RKO (cell line): ENCODE results near the gene PPP1R12A.

Source experiments
- DNase-seq: peaks from one replicate; pipeline ENCODE4 v3.0.0-alpha.2; 2016; ENCODE audit warnings: low spot score

The PPP1R12A gene

DNA sequence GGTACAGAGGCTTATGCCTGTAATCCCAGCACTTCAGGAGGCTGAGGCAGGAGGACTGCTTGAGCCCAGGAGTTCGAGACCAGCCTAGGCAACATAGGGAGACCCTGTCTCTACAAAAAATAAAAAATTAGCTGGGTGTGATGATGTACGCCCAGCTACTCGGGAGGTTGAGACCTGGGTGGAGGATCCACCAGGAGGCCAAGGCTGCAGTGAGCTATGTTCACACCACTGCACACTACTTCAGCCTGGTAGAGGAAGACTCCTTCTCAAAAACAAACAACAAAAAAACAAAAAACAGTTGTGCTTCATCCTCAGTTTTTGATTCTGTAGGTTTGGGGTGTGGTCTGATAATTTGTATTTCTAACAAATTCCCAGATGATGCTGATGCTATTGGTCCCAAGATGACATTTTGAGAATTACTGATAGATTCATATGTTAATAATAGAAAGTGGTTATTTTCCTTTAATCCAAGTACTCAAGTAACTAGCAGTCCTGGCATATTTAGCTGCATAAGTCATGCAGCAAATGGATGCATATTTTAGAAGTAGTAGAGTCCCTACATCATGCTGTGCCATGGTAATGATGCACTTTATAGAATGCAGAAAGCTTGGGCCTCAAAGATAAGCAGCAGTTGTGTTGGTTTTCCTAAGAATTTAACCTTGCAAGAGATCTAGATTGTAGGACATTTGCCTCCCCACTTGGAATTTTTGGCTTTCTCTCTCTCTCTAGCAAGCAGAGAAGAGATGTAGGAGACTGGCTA lies 168.0 kb downstream of the PPP1R12A start:
- DNase-seq = no peak

DNA sequence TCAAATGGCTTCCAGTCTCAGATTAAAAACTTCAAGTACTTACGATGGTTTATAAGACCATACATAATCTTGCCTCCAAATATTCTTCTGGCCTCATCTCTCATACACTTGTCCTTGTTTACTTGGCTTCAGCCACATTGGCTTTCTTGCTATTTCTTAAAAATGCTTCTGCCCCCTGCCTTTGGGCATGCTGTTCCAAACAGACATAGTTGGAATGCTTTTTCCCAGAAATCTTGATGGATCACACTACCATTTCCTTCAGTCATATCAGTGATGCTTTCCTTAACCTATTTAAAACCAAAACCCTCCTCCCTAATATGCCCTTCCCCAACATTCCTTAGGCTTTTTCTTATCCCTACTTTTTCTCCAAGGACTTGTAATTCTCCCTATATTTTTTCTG lies 169.7 kb downstream of the PPP1R12A start:
- DNase-seq = no peak

DNA sequence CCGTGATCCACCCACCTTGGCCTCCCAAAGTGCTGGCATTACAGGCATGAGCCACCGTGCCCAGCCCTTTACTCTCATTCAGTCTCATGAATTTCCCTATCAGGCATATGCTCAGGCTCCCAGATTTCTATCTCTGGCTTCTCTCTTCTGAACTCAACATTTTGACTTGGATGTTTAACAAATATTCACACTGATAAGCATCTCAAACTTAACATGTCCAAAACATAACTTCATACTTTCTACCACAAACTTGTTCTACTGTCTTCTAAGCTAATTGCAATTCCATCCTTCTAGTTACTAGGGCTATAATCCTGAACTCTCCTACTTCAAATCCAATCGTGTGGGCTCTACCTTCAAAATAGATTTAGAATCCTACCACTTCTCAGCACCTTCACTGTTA lies 170.3 kb downstream of the PPP1R12A start:
- no peak for DNase-seq

DNA sequence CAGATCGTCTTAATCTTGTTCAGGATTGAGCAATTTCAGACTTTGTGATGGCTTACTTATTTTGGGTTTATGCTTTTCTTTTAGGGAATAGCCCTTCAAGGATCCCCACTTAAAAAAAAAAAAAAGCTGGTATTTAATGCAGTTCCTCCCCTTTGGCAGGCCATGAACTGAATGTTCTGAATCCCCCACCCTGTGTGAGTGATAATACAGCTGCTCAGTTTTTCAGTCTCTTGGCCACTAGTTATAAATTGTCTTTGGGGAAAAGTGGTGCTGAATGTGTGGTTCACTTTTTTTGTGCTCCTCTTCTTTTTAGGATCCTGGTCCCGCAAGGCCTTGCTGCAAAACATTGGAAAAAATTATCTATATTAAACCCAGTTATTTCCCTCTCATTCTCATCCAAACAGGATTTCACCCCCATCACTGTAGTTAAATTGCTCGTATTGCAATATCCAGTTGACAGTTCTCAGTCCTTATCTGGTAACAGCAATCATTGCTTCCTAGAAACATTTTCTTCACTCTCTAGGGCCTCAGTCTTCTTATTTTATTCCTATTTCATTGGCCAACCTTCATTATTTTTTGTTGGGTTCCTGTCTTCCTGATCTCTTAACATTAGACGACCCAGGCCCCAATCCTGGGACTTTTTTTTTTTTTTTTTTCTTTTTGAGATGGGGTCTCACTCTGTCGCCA lies 171.0 kb downstream of the PPP1R12A start:
- DNase-seq = no peak

DNA sequence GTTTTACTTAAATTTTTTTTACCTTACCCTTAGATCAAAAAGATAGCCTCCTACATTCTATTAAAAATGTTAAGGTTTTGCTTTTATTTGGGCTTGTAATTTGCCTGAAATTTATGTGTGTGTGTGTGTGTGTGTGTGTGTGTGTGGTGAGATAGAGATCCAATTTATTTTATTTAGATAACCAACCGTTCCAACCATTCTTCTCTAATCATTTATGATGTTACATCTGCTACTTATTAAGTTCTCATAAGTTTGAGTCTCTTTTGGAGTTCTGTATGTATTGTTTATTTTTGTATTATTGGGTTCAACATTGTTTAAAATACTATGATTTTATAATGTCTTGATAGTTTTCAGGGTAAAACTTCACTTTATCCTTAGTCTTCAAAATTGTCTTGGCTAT lies 173.6 kb downstream of the PPP1R12A start:
- no peak for DNase-seq

DNA sequence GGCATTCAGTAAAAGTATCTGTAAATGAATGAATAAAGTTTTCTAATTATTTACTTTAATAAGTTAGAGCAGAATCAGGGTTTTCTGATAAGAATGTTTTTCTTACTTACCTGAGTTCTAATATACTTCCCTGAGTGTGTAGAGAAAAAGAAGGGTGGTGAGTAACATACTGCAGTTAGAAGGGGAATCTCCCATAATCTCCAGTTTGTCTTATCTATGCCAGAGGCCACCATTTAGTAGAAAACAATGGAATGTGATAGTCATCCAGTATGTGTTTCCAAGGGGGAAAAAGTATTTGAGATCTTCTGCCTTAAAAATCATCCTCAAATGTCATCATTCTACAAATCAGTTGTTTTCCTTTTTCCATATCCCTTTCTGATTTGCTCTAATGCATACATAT lies 187.6 kb downstream of the PPP1R12A start:
- no peak for DNase-seq

DNA sequence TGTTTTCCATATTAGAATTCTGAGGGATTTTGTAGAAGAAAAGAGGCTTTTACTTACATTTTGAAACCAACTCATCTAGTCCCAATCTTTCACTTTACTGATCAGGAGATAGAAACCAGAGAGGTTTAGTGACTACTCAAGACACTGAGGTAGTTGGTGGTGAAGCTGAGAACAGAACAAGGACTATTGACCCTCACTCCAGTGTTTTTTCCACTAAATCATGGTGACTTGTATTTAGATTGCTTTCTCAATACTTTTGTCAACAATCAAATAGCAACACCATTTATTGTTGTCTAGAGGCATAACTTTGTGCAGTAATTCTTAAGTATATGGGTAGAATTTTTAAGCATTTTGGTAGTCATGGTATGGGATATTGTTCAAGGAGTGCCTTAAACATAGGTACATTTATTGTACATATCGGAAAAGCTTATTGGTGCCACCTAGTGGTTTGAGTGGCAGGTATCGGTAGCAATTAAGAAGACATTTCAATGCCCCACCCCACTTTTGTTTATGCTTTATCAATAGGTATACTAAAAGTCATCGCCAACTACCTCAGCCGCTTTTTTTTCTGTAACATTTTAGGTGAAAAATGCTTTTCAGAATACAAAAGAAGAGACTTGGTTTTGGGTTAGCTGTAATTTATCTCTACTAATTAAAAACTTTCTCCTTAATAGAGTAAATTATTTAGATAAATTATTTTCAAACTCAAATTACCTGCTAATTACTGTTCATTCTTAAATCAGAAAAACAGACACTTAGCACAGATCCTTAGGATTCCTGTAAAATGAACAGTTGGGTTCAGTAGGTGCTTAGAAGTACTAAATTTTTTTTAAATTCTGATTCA lies 196.8 kb downstream of the PPP1R12A start:
- peak; percentile 72 for DNase-seq

DNA sequence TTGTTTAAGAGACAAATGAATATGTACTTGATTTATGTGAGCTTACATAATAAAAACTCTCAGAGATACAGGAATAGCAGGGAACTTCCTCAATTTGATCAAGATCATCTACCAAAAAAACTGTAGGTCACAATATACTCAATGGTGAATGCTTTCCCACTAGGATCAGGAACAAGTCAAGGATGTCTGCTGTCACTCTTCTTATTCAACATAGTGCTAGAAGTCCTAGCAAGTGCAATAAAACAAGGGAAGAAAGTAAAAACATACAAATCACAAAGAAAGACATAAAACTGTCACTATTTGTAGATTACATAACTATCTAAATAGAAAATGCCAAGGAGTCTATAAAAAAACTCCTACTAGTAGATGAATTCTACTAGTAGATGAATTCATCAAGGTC lies 202.3 kb downstream of the PPP1R12A start:
- DNase-seq = no peak

DNA sequence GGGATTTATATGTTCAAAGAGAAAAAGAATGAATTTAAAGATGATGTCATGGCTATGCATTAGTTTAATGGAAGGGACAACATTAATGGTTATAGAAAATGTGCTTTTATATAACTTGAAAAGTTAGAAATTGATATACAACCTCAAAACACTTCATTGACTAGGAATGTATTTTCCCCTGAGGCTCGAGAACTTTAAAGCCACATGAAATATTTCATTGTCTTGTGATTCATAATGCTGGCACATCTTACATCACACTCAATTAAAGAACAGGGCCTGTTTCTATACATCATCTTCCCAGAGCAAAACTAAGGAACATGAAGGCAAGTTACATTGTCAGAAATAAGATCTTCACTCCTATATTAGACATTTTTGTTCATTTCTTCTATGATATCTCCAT lies 208.9 kb downstream of the PPP1R12A start:
- no peak for DNase-seq
